AG04449 (cell line): ENCODE results near the gene CSTF2T.
A peak's percentile ranks its signal among the peaks of the same experiment; 100 is the strongest.
"Not testable (repeated sequence)": the region's sequence is repeated elsewhere in the genome, so short reads cannot be mapped to it uniquely, and the experiment has no call there.

Experiments used
- CTCF ChIA-PET: fragments of 350-600 bp; formaldehyde crosslinking; extraction: SDS; loops from one replicate; lab custom pipeline; 2021; ENCODE audit warnings: antibody characterized with exemption; lab: Yijun Ruan, JAX
- POLR2A ChIA-PET: fragments of 400-600, 350-600 bp; formaldehyde crosslinking; extraction: SDS; loops from one replicate; lab custom pipeline; 2020; ENCODE audit warnings: antibody characterized with exemption, inconsistent platforms; lab: Yijun Ruan, JAX
- DNase-seq: peaks from one replicate; pipeline ENCODE4 v3.0.0-alpha.2; 2010; ENCODE audit warnings: low read depth, low spot score
- H3K4me3 ChIP-seq: 2 replicates; pipeline ENCODE4 v1.5.1; 2011; ENCODE audit warnings: low read depth, mild to moderate bottlenecking, control low read depth, low read length
- CTCF ChIP-seq: IDR thresholded peaks from one replicate; pipeline ENCODE4 v1.5.1; 2011; ENCODE audit warnings: mild to moderate bottlenecking, moderate library complexity, low read length, control low read depth, inconsistent platforms; ENCODE audit not compliant: insufficient read depth; ENCODE audit errors: missing control alignments

CSTF2T gene

GRCh38 chr10:51689536-51689935, 9.9 kb downstream of the CSTF2T start:
- ChIA-PET CTCF (no interaction called here), POLR2A (no interaction called here)
- no peak overlapping the region for H3K4me3 ChIP-seq
- no peak for DNase-seq
- no peak for TF ChIP-seq CTCF

- POLR2A ChIA-PET, result interaction anchor here (0.6 kb wide), 1 partner anchor 21 kb away, joined by 3 read pairs; no protein-coding TSS in a partner anchor
- H3K4me3 ChIP-seq, CTCF ChIA-PET, DNase-seq: not testable (repeated sequence)
These were observed 10.6 kb downstream of the CSTF2T start for GRCh38 chr10:51688826-51689225.

GRCh38 chr10:51687296-51687695, 12.1 kb downstream of the CSTF2T start:
- H3K4me3 ChIP-seq, result no peak overlapping the region
- DNase-seq, result no peak
- CTCF ChIA-PET, result no interaction called here
- POLR2A ChIA-PET, result no interaction called here
- no peak for TF ChIP-seq CTCF

- no peak for TF ChIP-seq CTCF
- no peak for DNase-seq
- ChIA-PET POLR2A (no interaction called here), CTCF (interaction anchor here (1.4 kb wide), 1 partner anchor 622 kb away, joined by 3 read pairs; no protein-coding TSS in a partner anchor)
- no peak overlapping the region for H3K4me3 ChIP-seq
These were observed 13.6 kb downstream of the CSTF2T start for GRCh38 chr10:51685768-51686167.

- no peak overlapping the region for H3K4me3 ChIP-seq
- POLR2A ChIA-PET, result no interaction called here
- CTCF ChIA-PET, result interaction anchor here (1.2 to 1.4 kb wide), 2 partner anchors 11 to 620 kb away, joined by 3 to 4 read pairs; no protein-coding TSS in a partner anchor
- no peak for TF ChIP-seq CTCF
- peak; percentile 66 for DNase-seq
These were observed 16.2 kb downstream of the CSTF2T start for GRCh38 chr10:51683031-51683691.

GRCh38 chr10:51679841-51680240, 19.6 kb downstream of the CSTF2T start:
- no peak overlapping the region for H3K4me3 ChIP-seq
- ChIA-PET CTCF (no interaction called here), POLR2A (no interaction called here)
- TF ChIP-seq CTCF, result no peak
- no peak for DNase-seq

- TF ChIP-seq CTCF, result no peak
- CTCF ChIA-PET, result no interaction called here
- H3K4me3 ChIP-seq, result no peak overlapping the region
- no peak for DNase-seq
- POLR2A ChIA-PET, result no interaction called here
These were observed 24.3 kb downstream of the CSTF2T start for GRCh38 chr10:51675088-51675487.
